ENCODE data around the gene HOXB5.

DNA sequence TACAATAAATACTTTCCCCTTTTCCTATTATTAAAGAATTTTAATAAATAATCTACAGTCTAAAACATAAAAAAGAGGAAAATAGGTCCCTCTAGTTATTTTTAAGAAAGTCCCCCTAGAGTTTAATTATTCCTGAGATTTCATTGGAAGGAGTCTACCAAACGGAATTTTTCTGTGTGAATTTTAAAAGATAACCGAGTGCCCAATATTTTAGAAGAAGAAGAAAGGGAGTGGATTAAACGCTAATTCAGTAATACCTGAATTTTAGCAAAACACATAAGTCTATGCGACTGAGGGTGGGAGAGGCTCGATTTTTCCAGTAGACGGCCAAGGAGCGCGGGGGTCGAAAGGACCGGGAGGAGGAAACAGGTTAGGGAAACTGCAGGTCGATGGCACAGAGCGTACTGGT lies 50.9 kb downstream of the HOXB5 start:
- no peak for TF ChIP-seq POLR2A (IDR thresholded peaks at IDR 0.05)
- TF ChIP-seq, protein P1, sequence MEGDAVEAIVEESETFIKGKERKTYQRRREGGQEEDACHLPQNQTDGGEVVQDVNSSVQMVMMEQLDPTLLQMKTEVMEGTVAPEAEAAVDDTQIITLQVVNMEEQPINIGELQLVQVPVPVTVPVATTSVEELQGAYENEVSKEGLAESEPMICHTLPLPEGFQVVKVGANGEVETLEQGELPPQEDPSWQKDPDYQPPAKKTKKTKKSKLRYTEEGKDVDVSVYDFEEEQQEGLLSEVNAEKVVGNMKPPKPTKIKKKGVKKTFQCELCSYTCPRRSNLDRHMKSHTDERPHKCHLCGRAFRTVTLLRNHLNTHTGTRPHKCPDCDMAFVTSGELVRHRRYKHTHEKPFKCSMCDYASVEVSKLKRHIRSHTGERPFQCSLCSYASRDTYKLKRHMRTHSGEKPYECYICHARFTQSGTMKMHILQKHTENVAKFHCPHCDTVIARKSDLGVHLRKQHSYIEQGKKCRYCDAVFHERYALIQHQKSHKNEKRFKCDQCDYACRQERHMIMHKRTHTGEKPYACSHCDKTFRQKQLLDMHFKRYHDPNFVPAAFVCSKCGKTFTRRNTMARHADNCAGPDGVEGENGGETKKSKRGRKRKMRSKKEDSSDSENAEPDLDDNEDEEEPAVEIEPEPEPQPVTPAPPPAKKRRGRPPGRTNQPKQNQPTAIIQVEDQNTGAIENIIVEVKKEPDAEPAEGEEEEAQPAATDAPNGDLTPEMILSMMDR (IDR thresholded peaks at IDR 0.05): no peak

Measured in stomach (tissue), 4 donors.